OCI-LY3 (cell line): ENCODE measurements around the gene BNC2.

ENCODE experiments used
- H2AFZ ChIP-seq: fragments of 200-600, 300-600 bp; shearing (Covaris generic); 2 replicates; pipeline ENCODE4 v1.6.0; 2014; ENCODE audit warnings: antibody characterized with exemption, low read depth, low read length
- H3K27ac ChIP-seq: fragments of 200-600, 300-600 bp; sonication (generic); 2 replicates; pipeline ENCODE4 v1.5.1; 2014; ENCODE audit warnings: mild to moderate bottlenecking, low read length, moderate library complexity, mixed read lengths
- H3K27me3 ChIP-seq: fragments of 200-600, 300-600 bp; sonication (generic); 2 replicates; pipeline ENCODE4 v1.6.1; 2014; ENCODE audit warnings: low read depth, low read length, mixed read lengths
- H3K36me3 ChIP-seq: fragments of 200-600, 300-600 bp; sonication (generic); replicated peaks from 2 replicates; pipeline ENCODE3; 2014; ENCODE audit warnings: low read depth, low read length, mixed read lengths
- H3K4me1 ChIP-seq: fragments of 300-600, 200-600 bp; sonication (generic); 2 replicates; pipeline ENCODE4 v1.6.1; 2014; ENCODE audit warnings: low read length, mixed read lengths
- H3K4me2 ChIP-seq: fragments of 200-600, 300-600 bp; sonication (generic); 2 replicates; pipeline ENCODE4 v1.6.1; 2014; ENCODE audit warnings: low read length, mixed read lengths
- H3K4me3 ChIP-seq: fragments of 300-600, 200-600 bp; sonication (generic); 2 replicates; pipeline ENCODE4 v1.5.1; 2014; ENCODE audit warnings: antibody characterized with exemption, mild to moderate bottlenecking, low read length, moderate library complexity
- H3K79me2 ChIP-seq: fragments of 300-600, 200-600 bp; shearing (Covaris generic); 2 replicates; pipeline ENCODE4 v1.6.1; 2014; ENCODE audit warnings: mild to moderate bottlenecking, low read length, mixed read lengths
- H3K9ac ChIP-seq: fragments of 300-600, 200-600 bp; shearing (Covaris generic); 2 replicates; pipeline ENCODE4 v1.6.0; 2014; ENCODE audit warnings: mild to moderate bottlenecking, low read length, moderate library complexity
- H3K9me3 ChIP-seq: fragments of 200-600, 300-600 bp; shearing (Covaris generic); 2 replicates; pipeline ENCODE4 v1.6.1; 2014; ENCODE audit warnings: low read length, mixed read lengths; ENCODE audit not compliant: insufficient read depth
- H4K20me1 ChIP-seq: fragments of 200-600, 300-600 bp; sonication (generic); 2 replicates; pipeline ENCODE4 v1.6.1; 2016; ENCODE audit warnings: low read length, mixed read lengths; ENCODE audit not compliant: insufficient read depth
- EZH2phosphoT487 ChIP-seq: fragments of 200-600 bp; shearing (Covaris generic); IDR thresholded peaks from 2 replicates; pipeline ENCODE4 v1.6.1; 2018; ENCODE audit warnings: antibody characterized with exemption, mixed run types, low read depth
- TF ChIP-seq, protein P1 (sequence below): fragments of 200-600, 300-600 bp; sonication (generic); IDR thresholded peaks from 2 replicates; pipeline ENCODE4 v1.5.1; 2014; ENCODE audit warnings: antibody characterized with exemption, low read length, low read depth

The BNC2 gene

DNA sequence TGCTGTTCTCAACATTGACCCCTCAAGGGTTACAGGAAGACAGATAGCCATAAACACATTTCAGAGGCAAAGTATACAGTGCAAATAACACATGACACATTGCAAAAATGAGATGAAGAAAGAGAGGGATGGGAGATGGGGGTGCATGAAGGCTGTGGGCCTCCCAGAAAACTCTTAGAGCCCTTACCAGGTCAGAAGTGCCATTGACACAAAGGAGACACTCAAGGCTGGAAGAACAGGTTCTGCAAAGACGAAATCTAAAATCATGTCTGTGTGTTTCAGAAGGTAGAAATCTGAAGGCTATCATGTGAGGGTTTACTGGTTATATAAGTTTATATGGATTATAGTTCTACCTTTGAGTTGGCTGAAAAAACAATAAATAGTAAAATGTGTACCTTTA lies 318.8 kb downstream of the BNC2 start:
- H3K79me2 ChIP-seq: no peaks in the 10 kb centered on the region
- H3K36me3 ChIP-seq: no peaks in the 10 kb centered on the region
- H3K4me1 ChIP-seq: no peaks in the 10 kb centered on the region
- no peak overlapping the region for H3K27ac ChIP-seq
- H4K20me1 ChIP-seq: no peaks in the 10 kb centered on the region
- H2AFZ ChIP-seq: no peak overlapping the region
- no peaks in the 10 kb centered on the region for H3K9me3 ChIP-seq
- no peak overlapping the region for H3K4me2 ChIP-seq
- no peak overlapping the region for H3K4me3 ChIP-seq
- H3K9ac ChIP-seq: no peak overlapping the region
- no peaks in the 10 kb centered on the region for H3K27me3 ChIP-seq
- TF ChIP-seq EZH2phosphoT487: no peak
- TF ChIP-seq, protein P1, sequence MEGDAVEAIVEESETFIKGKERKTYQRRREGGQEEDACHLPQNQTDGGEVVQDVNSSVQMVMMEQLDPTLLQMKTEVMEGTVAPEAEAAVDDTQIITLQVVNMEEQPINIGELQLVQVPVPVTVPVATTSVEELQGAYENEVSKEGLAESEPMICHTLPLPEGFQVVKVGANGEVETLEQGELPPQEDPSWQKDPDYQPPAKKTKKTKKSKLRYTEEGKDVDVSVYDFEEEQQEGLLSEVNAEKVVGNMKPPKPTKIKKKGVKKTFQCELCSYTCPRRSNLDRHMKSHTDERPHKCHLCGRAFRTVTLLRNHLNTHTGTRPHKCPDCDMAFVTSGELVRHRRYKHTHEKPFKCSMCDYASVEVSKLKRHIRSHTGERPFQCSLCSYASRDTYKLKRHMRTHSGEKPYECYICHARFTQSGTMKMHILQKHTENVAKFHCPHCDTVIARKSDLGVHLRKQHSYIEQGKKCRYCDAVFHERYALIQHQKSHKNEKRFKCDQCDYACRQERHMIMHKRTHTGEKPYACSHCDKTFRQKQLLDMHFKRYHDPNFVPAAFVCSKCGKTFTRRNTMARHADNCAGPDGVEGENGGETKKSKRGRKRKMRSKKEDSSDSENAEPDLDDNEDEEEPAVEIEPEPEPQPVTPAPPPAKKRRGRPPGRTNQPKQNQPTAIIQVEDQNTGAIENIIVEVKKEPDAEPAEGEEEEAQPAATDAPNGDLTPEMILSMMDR: no peak

DNA sequence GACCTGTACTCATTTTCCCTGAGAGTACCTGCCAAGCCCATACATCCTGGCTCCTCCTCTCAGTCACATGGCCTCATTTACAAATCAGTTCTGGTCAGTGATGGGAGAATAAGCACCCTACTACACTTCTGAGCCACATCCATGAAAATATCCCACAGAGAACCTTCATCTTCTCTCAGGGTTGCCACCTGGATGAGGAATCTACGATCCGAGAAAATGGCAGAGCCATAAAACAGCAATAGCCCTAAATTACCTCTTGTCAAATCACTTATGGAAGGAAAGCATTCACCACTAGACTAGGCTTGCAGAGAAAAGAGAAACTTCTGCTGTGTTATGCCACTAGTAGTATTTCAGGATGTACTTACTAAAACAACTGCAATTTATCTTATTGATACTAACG lies 324.8 kb downstream of the BNC2 start:
- H3K9me3 ChIP-seq: no peaks in the 10 kb centered on the region
- no peak overlapping the region for H3K9ac ChIP-seq
- H3K4me2 ChIP-seq: no peak overlapping the region
- no peaks in the 10 kb centered on the region for H3K4me1 ChIP-seq
- H3K4me3 ChIP-seq: no peak overlapping the region
- H2AFZ ChIP-seq: no peak overlapping the region
- H3K79me2 ChIP-seq: no peaks in the 10 kb centered on the region
- no peak overlapping the region for H3K27ac ChIP-seq
- no peak for TF ChIP-seq EZH2phosphoT487
- TF ChIP-seq, protein P1: no peak
- no peaks in the 10 kb centered on the region for H4K20me1 ChIP-seq
- H3K36me3 ChIP-seq: no peaks in the 10 kb centered on the region
- H3K27me3 ChIP-seq: no peaks in the 10 kb centered on the region

DNA sequence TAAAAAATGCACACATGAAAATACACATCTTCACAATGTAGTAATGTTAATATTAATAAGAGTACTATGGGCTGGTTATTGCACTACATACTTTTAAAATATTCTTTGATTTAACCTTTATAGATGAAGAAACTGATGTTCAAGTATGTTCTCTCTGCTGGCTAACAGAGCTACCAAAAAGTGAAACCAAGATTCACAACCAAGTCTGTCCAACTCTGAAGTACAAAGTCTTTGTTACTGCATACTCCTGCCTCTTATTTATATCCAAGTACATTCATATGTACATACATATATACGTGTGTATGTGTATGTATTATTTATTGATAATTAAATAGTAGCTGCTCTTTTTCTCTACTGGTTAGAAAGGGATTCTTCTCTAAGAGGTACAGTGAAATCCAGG lies 325.6 kb downstream of the BNC2 start:
- Histone ChIP-seq H2AFZ (no peak overlapping the region), H3K27ac (no peak overlapping the region), H3K27me3 (no peaks in the 10 kb centered on the region), H3K4me3 (no peak overlapping the region), H3K36me3 (no peaks in the 10 kb centered on the region), H3K4me2 (no peak overlapping the region), H4K20me1 (no peaks in the 10 kb centered on the region), H3K9ac (no peak overlapping the region), H3K4me1 (no peaks in the 10 kb centered on the region), H3K79me2 (no peaks in the 10 kb centered on the region), H3K9me3 (no peaks in the 10 kb centered on the region)
- TF ChIP-seq, protein P1: no peak
- TF ChIP-seq EZH2phosphoT487: no peak

DNA sequence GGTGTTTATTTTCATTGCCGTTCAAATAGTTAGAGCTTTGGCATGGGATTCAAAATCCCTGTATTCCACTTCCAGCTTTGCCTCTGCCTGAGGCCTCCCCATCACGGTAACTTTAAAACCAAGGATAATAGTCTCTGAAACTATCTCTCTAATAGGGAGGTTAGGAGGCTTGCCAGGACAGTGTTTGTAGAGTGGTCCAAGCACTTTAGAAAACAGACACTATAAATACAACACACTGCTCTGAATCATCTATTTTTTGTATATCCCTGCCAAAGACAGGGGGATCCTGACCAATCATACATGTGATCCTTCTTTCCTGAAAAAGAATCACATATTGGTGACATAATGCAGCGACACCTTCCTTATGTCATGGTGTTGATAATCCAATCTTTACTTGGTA lies 326.8 kb downstream of the BNC2 start:
- H3K27me3 ChIP-seq: no peaks in the 10 kb centered on the region
- no peaks in the 10 kb centered on the region for H3K4me1 ChIP-seq
- no peak overlapping the region for H3K27ac ChIP-seq
- H3K79me2 ChIP-seq: no peaks in the 10 kb centered on the region
- no peaks in the 10 kb centered on the region for H4K20me1 ChIP-seq
- H3K9ac ChIP-seq: no peak overlapping the region
- no peak overlapping the region for H3K4me2 ChIP-seq
- H3K36me3 ChIP-seq: no peaks in the 10 kb centered on the region
- no peak overlapping the region for H2AFZ ChIP-seq
- no peaks in the 10 kb centered on the region for H3K9me3 ChIP-seq
- H3K4me3 ChIP-seq: no peak overlapping the region
- TF ChIP-seq, protein P1: no peak
- TF ChIP-seq EZH2phosphoT487: no peak
